GM06990 (cell line): ENCODE data around the gene ZPLD1.

Source experiments
- DNase-seq: peaks from one replicate; pipeline ENCODE4 v3.0.0-alpha.2; 2011; ENCODE audit not compliant: insufficient read length; ENCODE audit errors: extremely low read depth
- H3K27me3 ChIP-seq: replicated peaks from 2 replicates; pipeline ENCODE4 v1.6.0; 2011; ENCODE audit warnings: low read length; ENCODE audit not compliant: control insufficient read depth, insufficient read depth
- H3K36me3 ChIP-seq: 2 replicates; pipeline ENCODE4 v1.5.1; 2011; ENCODE audit warnings: low read length; ENCODE audit not compliant: control insufficient read depth, insufficient read depth
- H3K4me3 ChIP-seq: replicated peaks from 2 replicates; pipeline ENCODE4 v1.5.1; 2011; ENCODE audit warnings: low read depth, mild to moderate bottlenecking, control low read depth, low read length
- CTCF ChIP-seq: IDR thresholded peaks from 2 replicates; pipeline ENCODE4 v1.5.1; 2011; ENCODE audit warnings: low read length, control low read depth, mild to moderate bottlenecking, inconsistent platforms; ENCODE audit not compliant: insufficient read depth, poor library complexity, severe bottlenecking

ZPLD1 gene

GRCh38 chr3:102398666-102399065, 36.1 kb upstream of the ZPLD1 start:
- H3K27me3 ChIP-seq, result no peaks in the 10 kb centered on the region
- TF ChIP-seq CTCF, result no peak
- no peak for DNase-seq
- H3K36me3 ChIP-seq, result no peaks in the 10 kb centered on the region
- H3K4me3 ChIP-seq, result no peak overlapping the region

GRCh38 chr3:102400142-102400541, 34.7 kb upstream of the ZPLD1 start:
- Histone ChIP-seq H3K27me3 (no peaks in the 10 kb centered on the region), H3K4me3 (no peak overlapping the region), H3K36me3 (no peaks in the 10 kb centered on the region)
- TF ChIP-seq CTCF, result no peak
- DNase-seq, result no peak

GRCh38 chr3:102400766-102401165, 34.0 kb upstream of the ZPLD1 start:
- H3K27me3 ChIP-seq, result no peaks in the 10 kb centered on the region
- no peak overlapping the region for H3K4me3 ChIP-seq
- H3K36me3 ChIP-seq, result no peaks in the 10 kb centered on the region
- DNase-seq, result no peak
- no peak for TF ChIP-seq CTCF

GRCh38 chr3:102410616-102411015, 24.2 kb upstream of the ZPLD1 start:
- Histone ChIP-seq H3K4me3 (no peak overlapping the region), H3K36me3 (no peaks in the 10 kb centered on the region), H3K27me3 (no peaks in the 10 kb centered on the region)
- TF ChIP-seq CTCF, result no peak
- DNase-seq, result no peak

GRCh38 chr3:102415553-102415952, 19.3 kb upstream of the ZPLD1 start:
- TF ChIP-seq CTCF, result no peak
- Histone ChIP-seq H3K27me3 (no peaks in the 10 kb centered on the region), H3K36me3 (no peaks in the 10 kb centered on the region), H3K4me3 (no peak overlapping the region)
- DNase-seq, result no peak

- Histone ChIP-seq H3K27me3 (no peaks in the 10 kb centered on the region), H3K36me3 (no peaks in the 10 kb centered on the region), H3K4me3 (no peak overlapping the region)
- TF ChIP-seq CTCF, result no peak
- no peak for DNase-seq
These were observed 15.0 kb upstream of the ZPLD1 start for GRCh38 chr3:102419786-102420185.
